HepG2 (cell line): ENCODE results near the gene STK11. TPM values are rescaled to one million over a fixed set of nuclear protein-coding genes. Genes with fewer than 3 reads are reported as not detected.
A peak's percentile ranks its signal among the peaks of the same experiment; 100 is the strongest.

ENCODE experiments used
- ADNP ChIP-seq: sonication (generic); formaldehyde crosslinking; IDR thresholded peaks from 2 replicates; pipeline ENCODE4 v1.4.0; 2020; ENCODE audit warnings: missing genetic modification reagents
- BCL6 ChIP-seq: IDR thresholded peaks from 2 replicates; pipeline ENCODE4 v1.6.1; 2016; ENCODE audit warnings: missing genetic modification reagents, missing compliant biosample characterization
- CEBPB ChIP-seq: IDR thresholded peaks from 2 replicates; pipeline ENCODE4 v1.6.1; 2011; ENCODE audit warnings: low read depth, low read length, improper control_type of control experiment, borderline replicate concordance
- GTF3A ChIP-seq: sonication (generic); formaldehyde crosslinking; conservative IDR thresholded peaks from 2 replicates; pipeline ENCODE4 v1.4.0; 2020; ENCODE audit warnings: mild to moderate bottlenecking, missing genetic modification reagents
- HHEX ChIP-seq: IDR thresholded peaks from 2 replicates; pipeline ENCODE4 v1.6.1; 2016; ENCODE audit warnings: control low read depth
- IKZF1 ChIP-seq: fragments of 450-650 bp; IDR thresholded peaks from 2 replicates; pipeline ENCODE4 v1.7.1; 2016
- POLR2A ChIP-seq, 2 experiments: IDR thresholded peaks; 2 replicates each; pipeline ENCODE4 v1.6.1; 2011; ENCODE audit warnings: low read depth in 2 of 2, low read length in 2 of 2, mild to moderate bottlenecking in 1 of 2, moderate library complexity in 1 of 2; ENCODE audit not compliant: insufficient read depth in 1 of 2
- PTBP1 ChIP-seq: fragments of 200-400 bp; formaldehyde crosslinking; IDR thresholded peaks from 2 replicates; pipeline ENCODE4 v1.6.1; 2018; ENCODE audit warnings: low read length, low read depth; ENCODE audit not compliant: poor library complexity, severe bottlenecking
- RARG ChIP-seq: sonication (generic); formaldehyde crosslinking; IDR thresholded peaks from 2 replicates; pipeline ENCODE4 v1.4.0; 2020; ENCODE audit warnings: low read depth, mild to moderate bottlenecking, missing genetic modification reagents
- SMARCC2 ChIP-seq: fragments of 450-650 bp; IDR thresholded peaks from 2 replicates; pipeline ENCODE4 v1.6.1; 2017; ENCODE audit warnings: antibody characterized with exemption, mild to moderate bottlenecking
- TAF15 ChIP-seq: fragments of 200-400 bp; formaldehyde crosslinking; IDR thresholded peaks from one replicate; pipeline ENCODE4 v1.6.1; 2018; ENCODE audit warnings: mild to moderate bottlenecking, low read depth, low read length; ENCODE audit not compliant: poor library complexity, severe bottlenecking
- TBX3 ChIP-seq: fragments of 450-650 bp; IDR thresholded peaks from 2 replicates; pipeline ENCODE4 v1.6.1; 2017; ENCODE audit warnings: antibody characterized with exemption, mild to moderate bottlenecking, inconsistent platforms, borderline replicate concordance
- TGIF2 ChIP-seq: IDR thresholded peaks from 2 replicates; pipeline ENCODE4 v1.6.1; 2016; ENCODE audit warnings: control low read depth, missing compliant biosample characterization
- ZBTB14 ChIP-seq: sonication (generic); formaldehyde crosslinking; IDR thresholded peaks from 2 replicates; pipeline ENCODE4 v1.4.0; 2020; ENCODE audit warnings: missing genetic modification reagents
- ZBTB7B ChIP-seq: sonication (generic); formaldehyde crosslinking; IDR thresholded peaks from 2 replicates; pipeline ENCODE4 v1.4.0; 2020; ENCODE audit warnings: missing genetic modification reagents
- ZNF224 ChIP-seq: sonication (generic); formaldehyde crosslinking; IDR thresholded peaks from 2 replicates; pipeline ENCODE4 v1.5.0; 2020; ENCODE audit warnings: mild to moderate bottlenecking, missing genetic modification reagents
- ZNF281 ChIP-seq: sonication (generic); formaldehyde crosslinking; IDR thresholded peaks from 2 replicates; pipeline ENCODE4 v1.4.0; 2020; ENCODE audit warnings: missing genetic modification reagents, borderline replicate concordance
- ZNF530 ChIP-seq: sonication (generic); formaldehyde crosslinking; IDR thresholded peaks from 2 replicates; pipeline ENCODE4 v1.5.0; 2020; ENCODE audit warnings: low read depth, mild to moderate bottlenecking, missing genetic modification reagents
- ZNF556 ChIP-seq: sonication (generic); formaldehyde crosslinking; IDR thresholded peaks from 2 replicates; pipeline ENCODE4 v1.4.0; 2020; ENCODE audit warnings: mild to moderate bottlenecking, missing genetic modification reagents, borderline replicate concordance
- ZNF562 ChIP-seq: sonication (generic); formaldehyde crosslinking; IDR thresholded peaks from 2 replicates; pipeline ENCODE4 v1.8.0; 2022; ENCODE audit warnings: missing genetic modification reagents, borderline replicate concordance
- ZNF576 ChIP-seq: sonication (generic); formaldehyde crosslinking; IDR thresholded peaks from 2 replicates; pipeline ENCODE4 v1.4.0; 2020; ENCODE audit warnings: mild to moderate bottlenecking, missing genetic modification reagents
- ZNF691 ChIP-seq: sonication (generic); formaldehyde crosslinking; IDR thresholded peaks from 2 replicates; pipeline ENCODE4 v1.4.0; 2020; ENCODE audit warnings: missing genetic modification reagents, low read depth, mild to moderate bottlenecking, borderline replicate concordance
- ZNF749 ChIP-seq: sonication (generic); formaldehyde crosslinking; IDR thresholded peaks from 2 replicates; pipeline ENCODE4 v1.8.0; 2022; ENCODE audit warnings: mild to moderate bottlenecking, missing genetic modification reagents, moderate library complexity, borderline replicate concordance
- ZNF75D ChIP-seq: sonication (generic); formaldehyde crosslinking; IDR thresholded peaks from 2 replicates; pipeline ENCODE4 v1.8.1; 2023; ENCODE audit warnings: missing genetic modification reagents, mild to moderate bottlenecking, borderline replicate concordance
- ZNF83 ChIP-seq: sonication (generic); formaldehyde crosslinking; IDR thresholded peaks from 2 replicates; pipeline ENCODE4 v1.4.0; 2020; ENCODE audit warnings: missing genetic modification reagents, mild to moderate bottlenecking, borderline replicate concordance
- ZNF879 ChIP-seq: sonication (generic); formaldehyde crosslinking; IDR thresholded peaks from 2 replicates; pipeline ENCODE4 v1.8.1; 2023; ENCODE audit warnings: missing genetic modification reagents
- polyA plus RNA-seq, 8 experiments: library from polyadenylated mRNA; depleted of rRNA in 3 of 8; stranded (reverse) in 7 of 8; unstranded in 1 of 8; fragments of >200 nt; fragmentation: Illumina TruSeq in 4 of 8; extraction: Trizol in 4 of 8; gene quantifications; 2 replicates each; pipeline versions ENCODE4 v1.2.1 to v1.2.3, GENCODE V29; 2011 to 2016; ENCODE audit warnings: low read depth in 4 of 8, missing spikeins in 1 of 8, mixed read lengths in 1 of 8; ENCODE audit not compliant: insufficient read depth in 1 of 8
- total RNA-seq, 5 experiments: library from RNA; depleted of rRNA; stranded (reverse); fragments of >200 nt; fragmentation: Illumina TruSeq; extraction: Trizol; gene quantifications; 2 replicates each; pipeline ENCODE4 v1.2.3, GENCODE V29; 2016; ENCODE audit warnings: low read depth in 1 of 5

The STK11 gene
- total and polyA plus RNA-seq, 2 of the 13 experiments (the other 11 are each of a cell fraction or from before 2014, with no cell fraction given): 27.5 to 43.6 TPM

GRCh38 chr19:1244693-1245451, 39.3 kb downstream of the STK11 start (continued):
- TF ChIP-seq ZNF281 (peak; percentile 84; the same call in 1 of the 2 replicates), ZNF562 (no peak), IKZF1 (no peak), TAF15 (peak; percentile 28), ZNF749 (CRISPR knock-in tag) (no peak), ZNF576 (CRISPR knock-in tag) (no peak), PTBP1 (no peak), ZBTB7B (CRISPR knock-in tag) (peak; percentile 90), ZNF530 (CRISPR knock-in tag) (no peak), ZNF75D (no peak), ZNF556 (CRISPR knock-in tag) (peak; percentile 97; the same call in 1 of the 2 replicates), TGIF2 (CRISPR knock-in tag) (0 out of 2 replicates have a peak, but pooled peaks have one; percentile 62), GTF3A (no peak), CEBPB (peak; percentile 54; the same call in 1 of the 2 replicates), RARG (CRISPR knock-in tag) (no peak), ZNF224 (no peak), TBX3 (peak; percentile 54; the same call in 1 of the 2 replicates), ZNF879 (CRISPR knock-in tag) (0 out of 2 replicates have a peak, but pooled peaks have one; percentile 26), ZNF691 (CRISPR knock-in tag) (peak; percentile 62), ADNP (CRISPR knock-in tag) (no peak), SMARCC2 (no peak), HHEX (CRISPR knock-in tag) (0 out of 2 replicates have a peak, but pooled peaks have one; percentile 27), ZNF83 (no peak; the same call in 1 of the 2 replicates), POLR2A (IDR thresholded peaks at IDR 0.05; ENCODE audit: insufficient read depth in 1 of 2, low read depth in 2 of 2, low read length in 2 of 2) (no peak; a peak in 1 of 4 replicates), ZBTB14 (0 out of 2 replicates have a peak, but pooled peaks have one; percentile 23), BCL6 (CRISPR knock-in tag) (peak; percentile 94)
